OCI-LY7 (cell line): ENCODE measurements around the gene LY86. TPM values are rescaled to one million over a fixed set of nuclear protein-coding genes. Genes with fewer than 3 reads are reported as not detected.

Experiments
- BruUV-seq: library from RNA; stranded (reverse); fragments of 400-500 nt; replicated peaks from 2 replicates; lab custom pipeline; 2021; lab: Mats Ljungman, UMichigan
- CTCF ChIA-PET: fragments of 300-600 bp; sonication (Branson Sonifier 250); formaldehyde crosslinking; loops from one replicate; lab custom pipeline; 2022; ENCODE audit warnings: antibody characterized with exemption; ENCODE audit not compliant: unreplicated experiment; lab: Charles Lee
- POLR2A ChIA-PET: fragments of 300-600 bp; sonication (Branson Sonifier 250); formaldehyde crosslinking; loops from one replicate; lab custom pipeline; 2022; ENCODE audit warnings: antibody characterized with exemption; lab: Charles Lee
- DNase-seq: peaks from one replicate; pipeline ENCODE4 v3.0.0-alpha.2; 2015; ENCODE audit warnings: low spot score
- H2AFZ ChIP-seq: fragments of 200-600 bp; sonication (generic), shearing (Covaris generic); 2 replicates; pipeline ENCODE4 v1.6.1; 2014; ENCODE audit warnings: mild to moderate bottlenecking, antibody characterized with exemption, low read length, moderate library complexity
- H3K27ac ChIP-seq: fragments of 200-600 bp; sonication (generic); 2 replicates; pipeline ENCODE4 v1.5.1; 2014; ENCODE audit warnings: mixed run types, low read depth, mild to moderate bottlenecking, moderate library complexity, low read length, inconsistent platforms; ENCODE audit not compliant: poor library complexity, severe bottlenecking
- H3K36me3 ChIP-seq: fragments of 200-600 bp; sonication (generic); 2 replicates; pipeline ENCODE4 v1.6.1; 2014; ENCODE audit warnings: mild to moderate bottlenecking, antibody characterized with exemption, low read length, moderate library complexity, mixed read lengths; ENCODE audit not compliant: insufficient read depth
- H3K4me1 ChIP-seq: fragments of 200-600 bp; sonication (generic); 2 replicates; pipeline ENCODE4 v1.5.1; 2014; ENCODE audit warnings: mild to moderate bottlenecking, low read length; ENCODE audit not compliant: insufficient read depth, poor library complexity, severe bottlenecking
- H3K4me2 ChIP-seq: fragments of 200-600 bp; sonication (generic); 2 replicates; pipeline ENCODE4 v1.6.1; 2014; ENCODE audit warnings: mild to moderate bottlenecking, low read length
- H3K4me3 ChIP-seq: fragments of 200-600 bp; sonication (generic); 2 replicates; pipeline ENCODE4 v1.5.1; 2014; ENCODE audit warnings: mild to moderate bottlenecking, low read depth, low read length; ENCODE audit not compliant: poor library complexity, severe bottlenecking
- H3K79me2 ChIP-seq: fragments of 200-600 bp; sonication (generic); 2 replicates; pipeline ENCODE4 v1.6.1; 2016; ENCODE audit warnings: low read depth, mild to moderate bottlenecking, low read length, moderate library complexity, mixed read lengths; ENCODE audit not compliant: insufficient read depth
- H3K9me2 ChIP-seq: fragments of 200-600 bp; sonication (generic); 2 replicates; pipeline ENCODE4 v1.6.1; 2016; ENCODE audit warnings: mild to moderate bottlenecking, low read length, mixed read lengths; ENCODE audit not compliant: insufficient read depth
- H3K9me3 ChIP-seq: fragments of 200-600 bp; sonication (generic); 2 replicates; pipeline ENCODE4 v1.6.1; 2014; ENCODE audit warnings: mild to moderate bottlenecking, mixed run types, low read length, mixed read lengths
- H4K20me1 ChIP-seq: fragments of 200-600 bp; sonication (generic); 2 replicates; pipeline ENCODE4 v1.6.1; 2014; ENCODE audit warnings: mild to moderate bottlenecking, antibody characterized with exemption, low read length, moderate library complexity, mixed read lengths; ENCODE audit not compliant: insufficient read depth
- EZH2phosphoT487 ChIP-seq: fragments of 200-600 bp; sonication (generic); IDR thresholded peaks from 2 replicates; pipeline ENCODE4 v1.6.1; 2018; ENCODE audit warnings: low read depth, borderline replicate concordance, mild to moderate bottlenecking, mixed run types, antibody characterized with exemption, low read length, moderate library complexity, mixed read lengths
- intact Hi-C: fragments of 100-400 bp; cut with micrococcal nuclease; formaldehyde crosslinking; loops from one replicate; pipeline ENCODE4 v1.10.0; 2022; ENCODE audit not compliant: unreplicated experiment
- total RNA-seq, 2 experiments: library from RNA; depleted of rRNA in 1 of 2; stranded (reverse); fragments of >200 nt in 1 of 2; shearing (Covaris generic) in 1 of 2; gene quantifications; 2 replicates each; pipeline ENCODE4 v1.2.3, GENCODE V29; 2014 to 2022
- TF ChIP-seq, protein P1 (sequence below): fragments of 200-600 bp; sonication (generic); conservative IDR thresholded peaks from 2 replicates; pipeline ENCODE4 v1.5.1; 2014; ENCODE audit warnings: mild to moderate bottlenecking, antibody characterized with exemption, low read length, moderate library complexity, mixed read lengths

LY86 gene
- total RNA-seq, 2 experiments from 2014 or later, result 48.4 to 62.8 TPM

DNA sequence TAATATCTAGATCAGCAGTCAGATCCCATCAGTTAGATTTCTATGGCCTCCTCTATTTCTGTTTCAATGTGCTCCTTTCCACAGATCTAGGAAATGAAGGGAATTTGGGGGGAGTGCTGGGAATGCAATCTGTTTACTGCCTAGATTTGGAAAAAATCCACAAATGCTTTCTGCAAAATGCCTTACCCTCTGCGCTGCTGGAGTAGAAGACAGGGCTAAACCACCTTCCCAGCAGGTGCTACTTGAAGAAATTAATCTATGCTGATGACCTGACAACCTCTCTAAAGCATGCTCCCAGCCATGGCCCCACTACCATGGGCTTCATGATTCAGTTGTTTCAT is 46.2 kb downstream of the LY86 start:
- TF ChIP-seq EZH2phosphoT487, result no peak
- TF ChIP-seq, protein P1, sequence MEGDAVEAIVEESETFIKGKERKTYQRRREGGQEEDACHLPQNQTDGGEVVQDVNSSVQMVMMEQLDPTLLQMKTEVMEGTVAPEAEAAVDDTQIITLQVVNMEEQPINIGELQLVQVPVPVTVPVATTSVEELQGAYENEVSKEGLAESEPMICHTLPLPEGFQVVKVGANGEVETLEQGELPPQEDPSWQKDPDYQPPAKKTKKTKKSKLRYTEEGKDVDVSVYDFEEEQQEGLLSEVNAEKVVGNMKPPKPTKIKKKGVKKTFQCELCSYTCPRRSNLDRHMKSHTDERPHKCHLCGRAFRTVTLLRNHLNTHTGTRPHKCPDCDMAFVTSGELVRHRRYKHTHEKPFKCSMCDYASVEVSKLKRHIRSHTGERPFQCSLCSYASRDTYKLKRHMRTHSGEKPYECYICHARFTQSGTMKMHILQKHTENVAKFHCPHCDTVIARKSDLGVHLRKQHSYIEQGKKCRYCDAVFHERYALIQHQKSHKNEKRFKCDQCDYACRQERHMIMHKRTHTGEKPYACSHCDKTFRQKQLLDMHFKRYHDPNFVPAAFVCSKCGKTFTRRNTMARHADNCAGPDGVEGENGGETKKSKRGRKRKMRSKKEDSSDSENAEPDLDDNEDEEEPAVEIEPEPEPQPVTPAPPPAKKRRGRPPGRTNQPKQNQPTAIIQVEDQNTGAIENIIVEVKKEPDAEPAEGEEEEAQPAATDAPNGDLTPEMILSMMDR, result no peak
- Histone ChIP-seq H3K27ac (no peak overlapping the region), H3K4me3 (no peak overlapping the region), H3K79me2 (no peaks in the 10 kb centered on the region), H3K36me3 (peaks cover 85% of the 10 kb centered on the region), H4K20me1 (no peaks in the 10 kb centered on the region), H3K9me2 (no peaks in the 10 kb centered on the region), H2AFZ (no peak overlapping the region), H3K4me1 (no peaks in the 10 kb centered on the region), H3K4me2 (no peak overlapping the region), H3K9me3 (no peaks in the 10 kb centered on the region)
- ChIA-PET POLR2A (interaction anchor here (0.6 kb wide), 3 partner anchors 36 to 342 kb away, joined by 3 to 5 read pairs (median 3); no protein-coding TSS in a partner anchor), CTCF (no interaction called here)
- no peak for DNase-seq
- BruUV-seq, result no TSS peak
- intact Hi-C loops, result no loop called here

DNA sequence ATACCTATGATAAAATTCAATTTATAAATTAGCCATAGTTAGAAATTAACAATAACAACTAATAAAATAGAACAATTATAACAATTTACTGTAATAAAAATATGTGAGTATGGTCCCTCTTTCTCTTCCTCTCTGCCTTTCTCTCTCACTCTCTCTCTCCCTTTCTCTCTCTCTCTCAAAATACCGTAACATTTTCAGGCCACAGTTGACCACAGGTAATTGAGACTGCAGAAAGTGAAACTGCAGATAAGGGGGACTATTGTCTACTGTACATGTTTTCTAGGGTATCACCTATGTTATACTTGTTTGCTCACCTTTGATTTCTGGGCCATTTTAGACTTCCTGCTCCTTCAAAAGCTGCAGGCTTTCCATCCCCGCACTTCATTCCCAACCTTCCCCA is 46.8 kb downstream of the LY86 start:
- no peaks in the 10 kb centered on the region for H3K9me3 ChIP-seq
- peaks cover 83% of the 10 kb centered on the region for H3K36me3 ChIP-seq
- no peak overlapping the region for H3K4me2 ChIP-seq
- H3K79me2 ChIP-seq, result no peaks in the 10 kb centered on the region
- H3K4me1 ChIP-seq, result no peaks in the 10 kb centered on the region
- no peak overlapping the region for H3K4me3 ChIP-seq
- no peaks in the 10 kb centered on the region for H4K20me1 ChIP-seq
- no peak overlapping the region for H3K27ac ChIP-seq
- no peak for DNase-seq
- no peaks in the 10 kb centered on the region for H3K9me2 ChIP-seq
- no peak for TF ChIP-seq EZH2phosphoT487
- TF ChIP-seq, protein P1, result no peak
- BruUV-seq, result no TSS peak
- CTCF ChIA-PET, result no interaction called here
- POLR2A ChIA-PET, result interaction anchor here (0.6 kb wide), 1 partner anchor 342 kb away, joined by 3 read pairs; no protein-coding TSS in a partner anchor
- intact Hi-C loops, result no loop called here
- H2AFZ ChIP-seq, result no peak overlapping the region

DNA sequence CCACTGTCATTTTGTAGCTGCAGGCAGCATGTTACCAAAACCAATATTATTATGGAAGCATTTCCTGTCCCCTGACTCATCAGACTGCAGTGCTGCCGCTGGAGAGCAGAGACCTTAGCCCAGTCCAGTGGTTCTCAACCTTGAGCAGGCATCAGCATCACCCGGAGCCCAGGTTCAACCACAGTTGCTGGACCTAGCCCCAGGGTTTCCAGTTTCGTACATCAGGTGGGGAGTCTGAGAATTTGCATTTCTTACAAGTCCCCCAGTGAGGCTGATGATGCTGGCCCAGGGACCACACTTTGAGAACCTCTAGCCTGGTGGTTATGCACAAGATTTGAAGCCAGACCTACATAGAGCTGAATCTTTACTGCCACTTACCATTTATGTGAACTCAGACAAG is 47.3 kb downstream of the LY86 start:
- H3K4me2 ChIP-seq, result no peak overlapping the region
- POLR2A ChIA-PET, result no interaction called here
- TF ChIP-seq, protein P1, result no peak
- no peak for TF ChIP-seq EZH2phosphoT487
- no peaks in the 10 kb centered on the region for H3K4me1 ChIP-seq
- no peak overlapping the region for H3K27ac ChIP-seq
- BruUV-seq, result no TSS peak
- H3K79me2 ChIP-seq, result no peaks in the 10 kb centered on the region
- H4K20me1 ChIP-seq, result no peaks in the 10 kb centered on the region
- peaks cover 81% of the 10 kb centered on the region for H3K36me3 ChIP-seq
- no peak overlapping the region for H3K4me3 ChIP-seq
- no peaks in the 10 kb centered on the region for H3K9me2 ChIP-seq
- H2AFZ ChIP-seq, result no peak overlapping the region
- DNase-seq, result no peak
- intact Hi-C loops, result no loop called here
- CTCF ChIA-PET, result no interaction called here
- H3K9me3 ChIP-seq, result no peaks in the 10 kb centered on the region
